Tracheal epithelial cell (primary cell): ENCODE results near the gene PGRMC1. TPM values are rescaled to one million over a fixed set of nuclear protein-coding genes. Genes with fewer than 3 reads are reported as not detected.

ENCODE experiments used
- total RNA-seq: library from RNA; depleted of rRNA; stranded (reverse); fragments of >200 nt; gene quantifications from 2 replicates; pipeline ENCODE4 v1.2.1, GENCODE V29; 2014

Gene PGRMC1
- total RNA-seq = 125 and 142 TPM in 2 replicates

GRCh38 chrX:119235872-119236622 is at the start of gene PGRMC1:
TSS of gene PGRMC1 (plus strand) at chrX:119236285. CDS start at chrX:119236364, 79 bp downstream.

Other genes starting within 250 kb of the PGRMC1 start
- not detected in 2 replicates for gene CT47C1, start 163.3 kb upstream of the PGRMC1 start, total RNA-seq
- gene KIAA1210, start 108.5 kb upstream of the PGRMC1 start, total RNA-seq = not detected in 2 replicates
- gene SLC25A43, start 163.1 kb downstream of the PGRMC1 start, total RNA-seq = 27.7 and 29.4 TPM in 2 replicates
- 282 and 442 TPM in 2 replicates for gene SLC25A5, start 232.2 kb downstream of the PGRMC1 start, total RNA-seq